GM18868 (cell line): Measurements from ENCODE around the gene NSRP1.
"Not testable (repeated sequence)": the region's sequence is repeated elsewhere in the genome, so short reads cannot be mapped to it uniquely, and the experiment has no call there.

Experiments
- ATAC-seq: cut with Tn5 transposase; IDR thresholded peaks from one replicate; pipeline ENCODE4 v1.9.1; 2021; ENCODE audit warnings: mild to moderate bottlenecking, moderate library complexity; ENCODE audit not compliant: unreplicated experiment

The NSRP1 gene, protein sequence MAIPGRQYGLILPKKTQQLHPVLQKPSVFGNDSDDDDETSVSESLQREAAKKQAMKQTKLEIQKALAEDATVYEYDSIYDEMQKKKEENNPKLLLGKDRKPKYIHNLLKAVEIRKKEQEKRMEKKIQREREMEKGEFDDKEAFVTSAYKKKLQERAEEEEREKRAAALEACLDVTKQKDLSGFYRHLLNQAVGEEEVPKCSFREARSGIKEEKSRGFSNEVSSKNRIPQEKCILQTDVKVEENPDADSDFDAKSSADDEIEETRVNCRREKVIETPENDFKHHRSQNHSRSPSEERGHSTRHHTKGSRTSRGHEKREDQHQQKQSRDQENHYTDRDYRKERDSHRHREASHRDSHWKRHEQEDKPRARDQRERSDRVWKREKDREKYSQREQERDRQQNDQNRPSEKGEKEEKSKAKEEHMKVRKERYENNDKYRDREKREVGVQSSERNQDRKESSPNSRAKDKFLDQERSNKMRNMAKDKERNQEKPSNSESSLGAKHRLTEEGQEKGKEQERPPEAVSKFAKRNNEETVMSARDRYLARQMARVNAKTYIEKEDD

DNA sequence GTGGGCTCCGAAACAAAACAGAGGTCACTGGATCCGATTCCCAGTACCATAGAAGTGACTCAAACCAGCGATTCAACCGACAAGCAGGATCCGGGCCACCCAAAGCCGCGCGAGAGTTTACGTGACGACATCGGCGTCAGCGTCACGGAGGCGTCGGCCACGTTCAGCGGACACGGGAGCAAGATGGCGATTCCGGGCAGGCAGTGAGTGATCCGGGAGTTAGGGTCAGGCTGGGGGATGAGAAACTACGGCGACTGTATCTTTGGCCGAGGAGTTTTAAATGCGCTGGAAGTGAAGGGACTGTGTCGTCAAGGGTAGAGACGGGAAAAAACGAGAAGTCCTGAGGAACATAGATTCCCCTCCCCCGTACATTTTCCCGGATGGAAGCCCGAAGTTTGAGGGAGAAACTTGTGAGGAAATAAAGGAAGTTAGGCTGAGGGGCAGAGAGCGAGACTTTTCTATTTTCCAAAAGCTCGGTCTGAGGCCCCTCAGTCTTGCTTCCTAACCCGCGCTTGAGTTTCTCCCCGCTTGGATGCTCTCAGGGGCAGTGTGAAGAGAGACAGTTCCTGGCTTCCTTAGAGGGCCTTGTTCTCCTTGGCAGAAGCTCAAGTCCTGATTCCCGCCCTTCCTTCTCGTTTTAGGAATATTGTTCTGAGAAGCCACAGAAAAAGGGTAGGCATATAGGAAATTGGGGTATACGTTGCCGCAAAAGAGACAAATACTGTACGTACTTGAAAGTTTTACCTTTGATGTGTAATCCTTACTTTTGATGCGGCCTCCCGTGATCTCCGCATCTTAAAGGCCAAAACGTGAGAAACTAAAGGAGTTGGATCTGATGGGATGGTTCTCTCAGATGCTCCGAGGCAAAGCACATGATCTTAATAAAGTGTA lies at the start of gene NSRP1:
Gene NSRP1, plus strand, starts transcription at position 156 of the 891 bp plus-strand sequence. Its CDS starts 28 bp downstream, at position 184.
- peak; percentile 76 for ATAC-seq

GRCh38 chr17:30068465-30068864 lies 48.2 kb upstream of the NSRP1 start:
- no peak for ATAC-seq

DNA sequence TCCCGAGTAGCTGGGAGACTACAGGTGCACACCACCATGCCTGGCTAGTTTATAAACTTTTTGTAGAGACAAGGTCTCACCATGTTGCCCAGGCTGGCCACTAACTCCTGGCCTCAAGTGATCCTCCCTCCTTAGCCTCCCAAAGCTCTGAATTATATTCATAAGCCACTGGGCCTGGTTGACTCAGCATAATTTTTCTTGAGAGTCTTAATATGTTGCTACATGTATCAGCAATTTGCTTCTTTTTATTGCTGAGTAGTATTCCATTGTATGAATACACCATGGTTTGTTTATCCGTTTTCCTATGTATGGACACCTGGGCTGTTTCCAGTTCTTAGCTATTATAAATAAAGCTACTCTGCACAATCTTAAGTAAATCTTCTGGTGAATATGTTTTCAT lies 42.4 kb upstream of the NSRP1 start:
- no peak for ATAC-seq

- no peak for ATAC-seq
Measured at GRCh38 chr17:30074730-30075129, 41.9 kb upstream of the NSRP1 start.

DNA sequence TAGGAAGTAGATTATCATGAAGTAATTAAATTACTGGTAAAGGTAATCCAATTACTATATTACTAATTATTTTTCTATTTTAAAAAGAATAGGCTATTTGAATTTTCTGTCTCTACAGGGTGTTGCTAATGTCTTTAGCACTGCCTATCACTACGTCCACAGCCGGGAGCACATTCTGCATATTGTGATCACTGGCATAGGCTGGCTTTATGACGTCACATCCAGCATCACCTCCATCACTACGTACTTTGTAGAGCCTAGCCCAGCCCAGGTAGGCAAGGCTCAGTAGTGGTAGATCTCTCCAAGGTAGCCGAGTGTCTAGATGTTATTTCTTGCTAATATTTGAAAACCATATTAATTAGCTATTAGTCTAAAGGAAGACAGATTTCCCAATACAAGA lies 33.8 kb upstream of the NSRP1 start:
- ATAC-seq, result no peak

GRCh38 chr17:30084788-30085187 lies 31.8 kb upstream of the NSRP1 start:
- no peak for ATAC-seq

- ATAC-seq, result no peak
Measured at GRCh38 chr17:30086896-30087295, 29.7 kb upstream of the NSRP1 start.

DNA sequence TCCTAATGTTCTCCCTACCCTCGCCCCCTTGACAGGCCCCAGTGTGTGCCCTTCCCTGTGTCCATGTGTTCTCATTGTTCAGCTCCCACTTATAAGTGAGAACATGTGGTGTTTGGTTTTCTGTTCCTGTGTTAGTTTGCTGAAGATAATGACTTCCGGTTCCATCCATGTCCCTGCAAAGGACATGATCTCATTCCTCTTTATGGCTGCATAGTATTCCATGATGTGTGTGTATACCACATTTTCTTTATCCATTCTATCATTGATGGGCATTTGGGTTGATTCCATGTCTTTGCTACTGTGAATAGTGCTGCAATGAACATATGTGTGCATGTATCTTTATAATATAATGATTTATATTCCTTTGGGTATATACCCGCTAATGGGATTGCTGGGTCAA lies 29.2 kb upstream of the NSRP1 start:
- not testable (repeated sequence) for ATAC-seq

GRCh38 chr17:30091121-30091670 lies 25.4 kb upstream of the NSRP1 start:
- ATAC-seq, result no peak

GRCh38 chr17:30091771-30092170 lies 24.8 kb upstream of the NSRP1 start:
- ATAC-seq, result no peak

DNA sequence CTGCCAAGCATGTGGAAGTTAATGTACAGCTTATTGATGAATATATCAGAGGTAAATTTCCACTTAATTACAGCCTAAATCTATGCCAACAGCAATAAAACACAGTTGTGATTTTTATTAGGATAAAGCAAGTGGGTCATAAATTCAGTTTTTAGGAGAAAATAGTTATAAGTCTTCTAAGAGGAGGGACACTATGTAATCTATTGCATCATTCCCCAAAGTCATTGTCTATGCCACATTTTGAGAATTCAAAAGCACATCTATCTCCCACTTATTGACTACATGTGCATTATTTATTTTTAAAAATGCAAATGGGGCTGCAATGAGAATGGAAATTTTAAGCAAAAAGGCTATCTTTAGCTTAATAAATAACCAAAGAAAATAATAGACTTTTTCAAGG lies 23.7 kb upstream of the NSRP1 start:
- no peak for ATAC-seq

DNA sequence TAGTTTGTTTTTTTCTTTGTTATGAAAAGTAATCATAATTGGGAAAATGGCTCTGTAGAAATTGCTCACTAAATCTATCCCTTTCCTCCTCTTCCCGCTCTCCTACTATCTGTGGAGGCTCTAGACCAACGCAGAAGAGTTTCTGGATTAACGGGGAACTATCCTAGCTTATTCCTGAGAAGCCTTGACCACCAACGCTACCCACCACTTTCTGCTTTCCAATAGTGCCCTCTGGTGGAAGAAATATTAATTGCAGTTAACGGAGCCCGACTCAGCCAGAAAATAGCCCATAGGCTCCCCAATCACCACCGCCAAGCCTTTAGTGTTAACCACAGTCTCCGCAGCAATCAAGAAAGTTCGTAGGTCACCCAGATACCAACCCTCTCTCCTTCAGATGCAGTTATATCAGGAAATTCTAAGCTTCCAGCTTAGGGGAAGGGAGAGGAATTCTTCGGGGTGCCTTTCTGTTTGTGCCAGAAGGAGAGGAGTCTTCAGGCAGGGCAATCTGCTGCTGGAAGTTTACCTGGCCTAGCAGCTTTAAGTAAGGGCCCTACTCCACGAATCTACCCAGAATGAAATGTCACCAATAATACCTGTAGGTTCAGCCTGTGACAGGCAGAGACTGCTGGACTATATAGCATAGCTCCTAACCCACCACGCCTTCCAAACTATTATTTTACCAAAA lies 23.0 kb upstream of the NSRP1 start:
- ATAC-seq, result no peak

DNA sequence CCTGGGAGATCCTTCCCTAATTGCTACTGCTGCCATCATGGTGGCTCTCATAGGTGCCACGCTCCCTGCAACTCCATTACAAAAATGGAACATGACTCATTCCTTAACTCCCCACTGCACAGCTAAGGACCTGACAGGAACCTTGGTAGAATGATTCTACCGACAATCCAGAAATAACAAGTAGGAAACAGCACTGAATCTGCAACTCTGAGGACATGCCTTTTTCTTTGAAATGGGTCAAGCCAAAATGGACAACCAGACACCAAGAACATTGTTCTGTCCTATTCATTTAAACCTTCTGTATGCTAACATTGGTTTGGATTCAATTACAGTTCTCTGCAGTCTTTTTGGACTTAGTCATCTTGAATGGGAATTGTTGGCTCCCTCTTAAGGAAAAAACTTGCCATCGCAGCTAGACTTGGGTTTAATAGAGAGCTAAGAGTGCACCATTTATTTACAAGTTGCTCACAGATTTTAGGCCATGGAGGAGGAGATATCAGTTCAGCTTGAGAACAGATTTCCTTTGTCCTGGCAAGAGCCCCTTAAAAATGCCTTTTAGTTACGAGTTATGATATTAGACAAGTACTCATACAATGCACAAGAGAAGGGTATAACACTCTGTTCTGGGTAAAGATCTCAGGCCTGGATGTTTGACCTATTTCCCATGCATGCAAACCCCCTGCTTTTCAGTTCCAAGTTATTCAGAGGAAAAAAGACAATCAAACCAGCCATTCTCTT lies 20.9 kb upstream of the NSRP1 start:
- peak; percentile 41 for ATAC-seq

- no peak for ATAC-seq
Measured at GRCh38 chr17:30101686-30102390, 14.8 kb upstream of the NSRP1 start.

GRCh38 chr17:30103921-30104320 lies 12.7 kb upstream of the NSRP1 start:
- ATAC-seq, result no peak

- ATAC-seq, result peak; percentile 49
Measured at GRCh38 chr17:30104575-30105339, 11.9 kb upstream of the NSRP1 start.

DNA sequence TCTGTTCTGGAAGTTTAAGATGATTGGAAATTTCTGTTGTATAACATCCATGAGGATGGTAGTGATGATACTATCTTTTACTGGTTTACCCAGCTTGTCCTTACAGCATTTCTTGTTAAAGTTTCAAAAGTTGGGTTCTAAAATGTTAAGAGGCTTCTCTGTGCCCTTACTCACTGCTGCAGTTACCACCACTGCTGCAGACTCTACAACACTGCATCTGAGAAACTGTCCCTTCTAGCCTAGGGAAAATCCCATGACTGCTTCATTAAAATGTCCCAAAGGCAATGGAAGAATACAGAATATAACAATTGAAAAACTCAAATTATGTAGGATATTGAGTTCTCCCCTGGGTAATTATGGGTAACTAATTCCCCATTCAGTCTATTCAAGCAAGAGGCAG lies 3.8 kb upstream of the NSRP1 start:
- no peak for ATAC-seq

GRCh38 chr17:30113213-30113612 lies 3.4 kb upstream of the NSRP1 start:
- no peak for ATAC-seq

DNA sequence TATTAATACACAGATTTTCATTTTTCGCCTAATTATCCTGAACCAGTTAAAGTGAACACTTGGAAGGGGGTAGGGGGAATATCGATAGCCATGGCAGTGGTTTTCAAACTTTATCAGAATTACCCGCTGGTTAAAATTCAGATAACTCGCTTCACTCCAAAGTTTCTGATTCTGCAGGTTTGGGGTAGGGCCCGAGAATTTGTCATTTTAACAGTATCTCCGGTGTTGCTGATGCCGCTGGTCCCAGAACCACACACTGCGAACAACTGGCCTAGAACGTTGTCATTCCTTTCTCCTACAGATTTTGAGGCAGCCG lies 313 bp upstream of the NSRP1 start:
- no peak for ATAC-seq
